Activated CD4-positive, alpha-beta T cell treated with anti-CD3 and anti-CD28 coated beads for 36 hours (primary cell): ENCODE data around the gene OBP2B. TPM values are rescaled to one million over a fixed set of nuclear protein-coding genes. Genes with fewer than 3 reads are reported as not detected.
"Not testable (repeated sequence)": the region's sequence is repeated elsewhere in the genome, so short reads cannot be mapped to it uniquely, and the experiment has no call there.

Experiments
- ATAC-seq: fragments of 200-7000 bp; cut with Tn5 transposase; one replicate; pipeline ENCODE4 v1.10.0; 2021; ENCODE audit warnings: mild to moderate bottlenecking, moderate library complexity
- CTCF ChIA-PET: fragments of 350-600 bp; sonication (Branson Sonifier 250); formaldehyde crosslinking; loops from one replicate; lab custom pipeline; 2021; ENCODE audit warnings: antibody characterized with exemption; lab: Charles Lee
- POLR2A ChIA-PET: fragments of 350-600 bp; sonication (Branson Sonifier 250); formaldehyde crosslinking; loops from one replicate; lab custom pipeline; 2021; ENCODE audit warnings: antibody characterized with exemption, inconsistent platforms; lab: Charles Lee
- DNase-seq: peaks from one replicate; pipeline ENCODE4 v3.0.0-alpha.2; 2020
- H3K27ac Mint-ChIP-seq: one replicate; pipeline ENCODE4 v1.8.0; 2021; ENCODE audit warnings: mixed read lengths
- H3K27me3 Mint-ChIP-seq: one replicate; pipeline ENCODE4 v1.8.0; 2021; ENCODE audit warnings: mixed read lengths
- H3K36me3 Mint-ChIP-seq: one replicate; pipeline ENCODE4 v1.8.0; 2021; ENCODE audit warnings: low read depth, mixed read lengths
- H3K4me1 Mint-ChIP-seq: one replicate; pipeline ENCODE4 v1.8.0; 2021; ENCODE audit warnings: mixed read lengths
- H3K4me3 Mint-ChIP-seq: one replicate; pipeline ENCODE4 v1.8.0; 2021; ENCODE audit warnings: mild to moderate bottlenecking, moderate library complexity, mixed read lengths
- H3K9me3 Mint-ChIP-seq: one replicate; pipeline ENCODE4 v1.8.0; 2021; ENCODE audit warnings: low read depth, mixed read lengths
- intact Hi-C, 2 experiments: fragments of 100-400 bp; cut with DNase I in 1 of 2; cut with micrococcal nuclease in 1 of 2; formaldehyde crosslinking; loops; one replicate each; pipeline versions ENCODE4 v1.14.2 to v1.15.1; 2022 to 2024; cut with DNase I, micrococcal nuclease
- total RNA-seq, 2 experiments: library from RNA; stranded (reverse); gene quantifications; one replicate each; pipeline ENCODE4 v1.2.3, GENCODE V29; 2021

The OBP2B gene
- total RNA-seq, 2 experiments from 2014 or later = not detected

DNA sequence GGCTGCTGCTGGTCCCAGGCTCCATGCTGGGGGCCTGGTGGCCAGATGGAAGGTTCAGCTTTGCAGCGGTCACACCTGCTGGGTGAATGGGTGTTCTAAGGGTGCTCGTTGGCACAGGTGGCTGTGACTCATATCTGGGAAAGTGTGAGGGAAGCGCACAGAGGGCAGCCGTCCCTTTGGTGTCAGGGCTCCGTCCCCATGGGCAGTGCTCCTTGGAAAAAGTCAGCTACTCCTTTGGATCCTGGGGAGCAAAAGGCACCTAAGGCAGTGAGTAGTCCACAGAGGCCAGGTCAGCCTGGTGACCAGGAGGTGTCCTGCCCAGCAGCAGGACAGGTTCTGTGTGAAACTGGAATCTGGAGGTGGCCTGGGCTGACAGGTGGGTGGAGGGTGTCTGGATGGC is 26.9 kb downstream of the OBP2B start:
- H3K36me3 Mint-ChIP-seq = no peaks in the 10 kb centered on the region
- no peak overlapping the region for H3K4me3 Mint-ChIP-seq
- peaks cover 23% of the 10 kb centered on the region for H3K4me1 Mint-ChIP-seq
- no peak overlapping the region for H3K27ac Mint-ChIP-seq
- no peak for ATAC-seq
- no peak for DNase-seq
- peaks cover 12% of the 10 kb centered on the region for H3K27me3 Mint-ChIP-seq
- no peaks in the 10 kb centered on the region for H3K9me3 Mint-ChIP-seq
- ChIA-PET CTCF (interaction anchor here (0.6 to 2.1 kb wide), 5 partner anchors 18 to 299 kb away, joined by 3 to 10 read pairs (median 4); no protein-coding TSS in a partner anchor), POLR2A (no interaction called here)
- intact Hi-C loops = loop anchor here in 1 of 2 experiments (10.0 kb wide), 1 partner anchor 153 kb away; the partner anchor contains the start of gene SURF6

GRCh38 chr9:133181561-133181960 is 27.5 kb downstream of the OBP2B start:
- Mint-ChIP-seq H3K27me3 (peaks cover 12% of the 10 kb centered on the region), H3K4me3 (no peak overlapping the region), H3K9me3 (no peaks in the 10 kb centered on the region), H3K36me3 (no peaks in the 10 kb centered on the region), H3K27ac (no peak overlapping the region), H3K4me1 (peaks cover 23% of the 10 kb centered on the region)
- CTCF ChIA-PET = interaction anchor here (0.6 to 2.1 kb wide), 10 partner anchors 8 to 1295 kb away, joined by 3 to 9 read pairs (median 4); no protein-coding TSS in a partner anchor
- no peak for ATAC-seq
- POLR2A ChIA-PET = no interaction called here
- no peak for DNase-seq
- intact Hi-C loops = loop anchor here in 1 of 2 experiments (10.0 kb wide), 1 partner anchor 153 kb away; the partner anchor contains the start of gene SURF6

GRCh38 chr9:133180953-133181352 is 28.1 kb downstream of the OBP2B start:
- Mint-ChIP-seq H3K9me3 (no peaks in the 10 kb centered on the region), H3K36me3 (no peaks in the 10 kb centered on the region), H3K27ac (no peak overlapping the region), H3K27me3 (peaks cover 9% of the 10 kb centered on the region), H3K4me3 (no peak overlapping the region), H3K4me1 (peaks cover 20% of the 10 kb centered on the region)
- no peak for DNase-seq
- intact Hi-C loops = loop anchor here in 1 of 2 experiments (10.0 kb wide), 1 partner anchor 154 kb away; the partner anchor contains the start of gene SURF6
- CTCF ChIA-PET = interaction anchor here (0.6 to 2.1 kb wide), 11 partner anchors 9 to 1294 kb away, joined by 3 to 9 read pairs (median 4); no protein-coding TSS in a partner anchor
- no peak for ATAC-seq
- POLR2A ChIA-PET = no interaction called here

GRCh38 chr9:133173056-133173455 is 36.0 kb downstream of the OBP2B start:
- intact Hi-C loops = no loop called here
- H3K4me3 Mint-ChIP-seq = no peak overlapping the region
- DNase-seq = no peak
- no peak overlapping the region for H3K27ac Mint-ChIP-seq
- H3K9me3 Mint-ChIP-seq = no peaks in the 10 kb centered on the region
- ATAC-seq = no peak
- H3K36me3 Mint-ChIP-seq = no peaks in the 10 kb centered on the region
- H3K27me3 Mint-ChIP-seq = no peaks in the 10 kb centered on the region
- CTCF ChIA-PET = interaction anchor here (1.2 to 2.5 kb wide), 2 partner anchors 13 kb away, joined by 3 to 20 read pairs; no protein-coding TSS in a partner anchor
- POLR2A ChIA-PET = no interaction called here
- H3K4me1 Mint-ChIP-seq = no peaks in the 10 kb centered on the region

GRCh38 chr9:133171161-133171961 is 37.7 kb downstream of the OBP2B start:
- Mint-ChIP-seq H3K4me3 (no peak overlapping the region), H3K27me3 (no peaks in the 10 kb centered on the region), H3K9me3 (no peaks in the 10 kb centered on the region), H3K4me1 (no peaks in the 10 kb centered on the region), H3K36me3 (no peaks in the 10 kb centered on the region), H3K27ac (no peak overlapping the region)
- ATAC-seq = no peak
- no peak for DNase-seq
- POLR2A ChIA-PET = no interaction called here
- CTCF ChIA-PET = interaction anchor here (0.7 kb wide), 1 partner anchor 15 kb away, joined by 4 read pairs; no protein-coding TSS in a partner anchor
- intact Hi-C loops = no loop called here

DNA sequence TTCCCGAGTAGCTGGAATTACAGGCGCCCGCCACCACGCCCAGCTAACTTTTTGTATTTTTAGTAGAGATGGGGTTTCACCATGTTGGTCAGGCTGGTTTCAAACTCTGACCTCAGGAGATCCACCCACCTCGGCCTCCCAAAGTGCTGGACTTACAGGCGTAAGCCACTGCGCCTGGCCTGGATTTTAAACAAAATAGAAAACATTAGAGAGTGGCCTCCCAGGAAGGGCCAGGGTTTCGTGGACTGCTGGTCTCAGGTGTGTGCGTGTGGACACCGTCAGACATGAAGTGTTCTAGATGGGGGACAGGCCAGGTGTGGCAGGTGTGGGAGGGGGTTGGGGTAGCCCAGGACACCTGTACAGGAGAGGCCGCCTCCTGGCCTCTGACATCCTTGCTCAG is 38.3 kb downstream of the OBP2B start:
- Mint-ChIP-seq H3K9me3 (no peaks in the 10 kb centered on the region), H3K4me3 (no peak overlapping the region), H3K27ac (no peak overlapping the region), H3K27me3 (no peaks in the 10 kb centered on the region), H3K36me3 (no peaks in the 10 kb centered on the region), H3K4me1 (no peaks in the 10 kb centered on the region)
- ChIA-PET POLR2A (interaction anchor here (0.6 kb wide), 1 partner anchor 23 kb away, joined by 4 read pairs; no protein-coding TSS in a partner anchor), CTCF (interaction anchor here (1.1 kb wide), 1 partner anchor 10 kb away, joined by 4 read pairs; no protein-coding TSS in a partner anchor)
- DNase-seq = no peak
- intact Hi-C loops = no loop called here
- no peak for ATAC-seq

- H3K4me1 Mint-ChIP-seq, H3K9me3 Mint-ChIP-seq, DNase-seq, H3K36me3 Mint-ChIP-seq, H3K27ac Mint-ChIP-seq, intact Hi-C loops, H3K4me3 Mint-ChIP-seq, ATAC-seq, H3K27me3 Mint-ChIP-seq, POLR2A ChIA-PET: not testable (repeated sequence)
- CTCF ChIA-PET = interaction anchor here (1.1 kb wide), 1 partner anchor 9 kb away, joined by 4 read pairs; no protein-coding TSS in a partner anchor
Observed at GRCh38 chr9:133169687-133170086, 39.4 kb downstream of the OBP2B start.

GRCh38 chr9:133169102-133169501 is 39.9 kb downstream of the OBP2B start:
- H3K9me3 Mint-ChIP-seq = no peaks in the 10 kb centered on the region
- no peak for DNase-seq
- no peaks in the 10 kb centered on the region for H3K36me3 Mint-ChIP-seq
- no peaks in the 10 kb centered on the region for H3K4me1 Mint-ChIP-seq
- H3K4me3 Mint-ChIP-seq = no peak overlapping the region
- no peak for ATAC-seq
- CTCF ChIA-PET = interaction anchor here (2.7 kb wide), 1 partner anchor 17 kb away, joined by 9 read pairs; no protein-coding TSS in a partner anchor
- H3K27me3 Mint-ChIP-seq = no peaks in the 10 kb centered on the region
- POLR2A ChIA-PET = no interaction called here
- intact Hi-C loops = no loop called here
- H3K27ac Mint-ChIP-seq = no peak overlapping the region

DNA sequence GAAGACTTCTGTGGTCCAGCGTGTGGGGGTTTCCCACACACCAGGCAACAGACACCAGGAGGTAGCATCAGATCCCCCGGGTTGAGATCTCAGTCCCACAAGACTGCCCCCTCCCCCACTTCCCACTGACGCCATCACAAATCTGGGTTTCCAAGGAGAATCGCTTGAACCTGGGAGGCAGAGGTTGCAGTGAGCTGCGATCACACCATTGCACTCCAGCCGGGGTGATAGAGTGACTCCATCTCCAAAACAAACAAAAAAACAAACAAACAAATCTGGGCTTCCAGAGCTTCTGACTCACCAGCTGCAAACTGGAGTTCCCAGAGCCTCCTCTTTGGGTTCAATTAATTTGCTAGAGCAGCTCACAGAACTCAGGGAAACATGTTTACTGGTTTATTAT is 40.6 kb downstream of the OBP2B start:
- no peaks in the 10 kb centered on the region for H3K27me3 Mint-ChIP-seq
- intact Hi-C loops = no loop called here
- DNase-seq (no peak), ATAC-seq (no peak)
- POLR2A ChIA-PET = no interaction called here
- H3K9me3 Mint-ChIP-seq = no peaks in the 10 kb centered on the region
- no peaks in the 10 kb centered on the region for H3K36me3 Mint-ChIP-seq
- CTCF ChIA-PET = interaction anchor here (2.7 kb wide), 1 partner anchor 18 kb away, joined by 9 read pairs; no protein-coding TSS in a partner anchor
- H3K4me1 Mint-ChIP-seq = no peaks in the 10 kb centered on the region
- H3K27ac Mint-ChIP-seq = no peak overlapping the region
- no peak overlapping the region for H3K4me3 Mint-ChIP-seq

- ChIA-PET CTCF (interaction anchor here (0.6 to 2.7 kb wide), 4 partner anchors 8 to 49 kb away, joined by 3 to 9 read pairs (median 3); no protein-coding TSS in a partner anchor), POLR2A (no interaction called here)
- Mint-ChIP-seq H3K27me3 (no peaks in the 10 kb centered on the region), H3K27ac (no peak overlapping the region), H3K36me3 (no peaks in the 10 kb centered on the region), H3K4me1 (no peaks in the 10 kb centered on the region), H3K4me3 (no peak overlapping the region), H3K9me3 (no peaks in the 10 kb centered on the region)
- DNase-seq (no peak), ATAC-seq (no peak)
- intact Hi-C loops = no loop called here
Observed at GRCh38 chr9:133167769-133168168, 41.3 kb downstream of the OBP2B start.

DNA sequence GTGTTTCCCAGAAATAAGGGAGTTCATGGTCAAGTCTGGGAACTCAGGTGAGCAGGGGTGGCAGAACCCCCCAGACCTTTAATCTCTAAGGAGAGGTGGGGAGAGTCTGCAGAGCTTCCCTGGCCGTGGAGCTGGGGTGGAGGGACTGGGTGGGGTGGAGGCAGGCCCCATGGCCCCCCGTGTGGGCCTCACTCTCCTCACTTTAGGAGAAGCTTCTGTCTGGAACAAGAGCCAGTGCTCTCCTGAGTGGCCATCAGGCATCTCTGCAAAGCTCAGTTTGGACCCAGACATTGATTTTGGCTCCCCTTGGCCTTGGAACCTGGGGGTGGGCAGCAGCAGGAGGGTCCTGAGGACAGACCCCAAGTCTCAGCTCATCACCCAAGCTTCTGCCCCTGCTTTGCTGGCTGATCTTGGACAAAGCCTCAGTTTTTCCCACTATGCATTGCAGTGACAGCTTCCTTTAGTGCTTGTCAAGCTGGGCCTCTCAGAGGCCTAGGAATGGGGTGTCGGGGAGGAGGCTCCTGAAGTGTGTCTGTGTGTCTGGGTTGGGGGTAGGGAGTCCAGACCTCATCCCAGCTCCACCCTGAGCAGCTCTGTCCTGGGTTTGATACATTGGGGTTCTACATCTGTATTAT is 41.8 kb downstream of the OBP2B start:
- no peak overlapping the region for H3K4me3 Mint-ChIP-seq
- CTCF ChIA-PET = interaction anchor here (0.6 to 2.7 kb wide), 5 partner anchors 9 to 49 kb away, joined by 3 to 9 read pairs (median 3); no protein-coding TSS in a partner anchor
- no peak for DNase-seq
- H3K36me3 Mint-ChIP-seq = no peaks in the 10 kb centered on the region
- no peak overlapping the region for H3K27ac Mint-ChIP-seq
- ATAC-seq = no peak
- H3K4me1 Mint-ChIP-seq = no peaks in the 10 kb centered on the region
- no peaks in the 10 kb centered on the region for H3K27me3 Mint-ChIP-seq
- intact Hi-C loops = no loop called here
- POLR2A ChIA-PET = no interaction called here
- H3K9me3 Mint-ChIP-seq = no peaks in the 10 kb centered on the region
